ENCODE results near the gene ARHGEF12.

GRCh38 chr11:120517390-120517761 lies 181.2 kb downstream of the ARHGEF12 start:
- TF ChIP-seq CTCF (IDR thresholded peaks at IDR 0.05 in 4 of 5, conservative IDR thresholded peaks at IDR 0.05 in 1 of 5) (no peak), POLR2A (IDR thresholded peaks at IDR 0.05) (no peak)
